Liver (tissue), 3 donors: ENCODE measurements around the gene GRM3.

Source experiments
- GABPA ChIP-seq, 2 donors: IDR thresholded peaks in 1 of 2; conservative IDR thresholded peaks in 1 of 2; 2 replicates each; pipeline ENCODE4 v1.6.1; 2016; ENCODE audit warnings: antibody characterized with exemption in 2 of 2, mild to moderate bottlenecking in 1 of 2, moderate library complexity in 1 of 2
- JUND ChIP-seq, 2 donors: IDR thresholded peaks; 2 replicates each; pipeline ENCODE4 v1.6.1; 2016; ENCODE audit warnings: antibody characterized with exemption in 2 of 2
- RXRA ChIP-seq, 2 donors: IDR thresholded peaks; 2 replicates each; pipeline ENCODE4 v1.6.1; 2017 to 2018; ENCODE audit warnings: antibody characterized with exemption in 2 of 2, mild to moderate bottlenecking in 1 of 2
- TF ChIP-seq, protein P1 (sequence below): fragments of 150-350 bp; IDR thresholded peaks from 2 replicates; pipeline ENCODE4 v1.5.1; 2017; ENCODE audit warnings: improper control_type of control experiment, low read depth, low read length; ENCODE audit not compliant: missing input control
- TF ChIP-seq, protein P2 (sequence below): IDR thresholded peaks from 2 replicates; pipeline ENCODE4 v1.6.1; 2016; ENCODE audit warnings: antibody characterized with exemption, mild to moderate bottlenecking
- donor health status: healthy.
- donor health status: healthy.

DNA sequence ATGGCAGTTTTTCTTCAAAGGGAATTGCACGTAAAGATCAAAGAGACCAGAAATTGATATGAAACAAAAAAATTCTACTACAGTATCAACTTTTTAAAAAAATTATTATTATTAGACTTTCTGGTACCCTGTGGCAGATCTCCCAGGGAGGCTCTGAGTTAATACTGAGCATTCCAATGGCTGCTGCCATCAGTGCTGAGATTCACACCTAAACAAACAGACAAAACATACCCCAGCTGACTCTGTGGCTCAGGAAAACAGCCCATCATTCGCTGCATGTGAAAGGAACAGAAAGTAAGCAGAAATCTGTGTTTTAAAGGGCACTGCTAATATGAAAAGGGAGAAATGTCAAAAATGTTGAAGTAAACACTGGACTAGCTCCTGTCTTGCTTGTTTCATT lies 118.4 kb downstream of the GRM3 start:
- TF ChIP-seq, protein P1, sequence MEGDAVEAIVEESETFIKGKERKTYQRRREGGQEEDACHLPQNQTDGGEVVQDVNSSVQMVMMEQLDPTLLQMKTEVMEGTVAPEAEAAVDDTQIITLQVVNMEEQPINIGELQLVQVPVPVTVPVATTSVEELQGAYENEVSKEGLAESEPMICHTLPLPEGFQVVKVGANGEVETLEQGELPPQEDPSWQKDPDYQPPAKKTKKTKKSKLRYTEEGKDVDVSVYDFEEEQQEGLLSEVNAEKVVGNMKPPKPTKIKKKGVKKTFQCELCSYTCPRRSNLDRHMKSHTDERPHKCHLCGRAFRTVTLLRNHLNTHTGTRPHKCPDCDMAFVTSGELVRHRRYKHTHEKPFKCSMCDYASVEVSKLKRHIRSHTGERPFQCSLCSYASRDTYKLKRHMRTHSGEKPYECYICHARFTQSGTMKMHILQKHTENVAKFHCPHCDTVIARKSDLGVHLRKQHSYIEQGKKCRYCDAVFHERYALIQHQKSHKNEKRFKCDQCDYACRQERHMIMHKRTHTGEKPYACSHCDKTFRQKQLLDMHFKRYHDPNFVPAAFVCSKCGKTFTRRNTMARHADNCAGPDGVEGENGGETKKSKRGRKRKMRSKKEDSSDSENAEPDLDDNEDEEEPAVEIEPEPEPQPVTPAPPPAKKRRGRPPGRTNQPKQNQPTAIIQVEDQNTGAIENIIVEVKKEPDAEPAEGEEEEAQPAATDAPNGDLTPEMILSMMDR = no peak
- TF ChIP-seq, protein P2, sequence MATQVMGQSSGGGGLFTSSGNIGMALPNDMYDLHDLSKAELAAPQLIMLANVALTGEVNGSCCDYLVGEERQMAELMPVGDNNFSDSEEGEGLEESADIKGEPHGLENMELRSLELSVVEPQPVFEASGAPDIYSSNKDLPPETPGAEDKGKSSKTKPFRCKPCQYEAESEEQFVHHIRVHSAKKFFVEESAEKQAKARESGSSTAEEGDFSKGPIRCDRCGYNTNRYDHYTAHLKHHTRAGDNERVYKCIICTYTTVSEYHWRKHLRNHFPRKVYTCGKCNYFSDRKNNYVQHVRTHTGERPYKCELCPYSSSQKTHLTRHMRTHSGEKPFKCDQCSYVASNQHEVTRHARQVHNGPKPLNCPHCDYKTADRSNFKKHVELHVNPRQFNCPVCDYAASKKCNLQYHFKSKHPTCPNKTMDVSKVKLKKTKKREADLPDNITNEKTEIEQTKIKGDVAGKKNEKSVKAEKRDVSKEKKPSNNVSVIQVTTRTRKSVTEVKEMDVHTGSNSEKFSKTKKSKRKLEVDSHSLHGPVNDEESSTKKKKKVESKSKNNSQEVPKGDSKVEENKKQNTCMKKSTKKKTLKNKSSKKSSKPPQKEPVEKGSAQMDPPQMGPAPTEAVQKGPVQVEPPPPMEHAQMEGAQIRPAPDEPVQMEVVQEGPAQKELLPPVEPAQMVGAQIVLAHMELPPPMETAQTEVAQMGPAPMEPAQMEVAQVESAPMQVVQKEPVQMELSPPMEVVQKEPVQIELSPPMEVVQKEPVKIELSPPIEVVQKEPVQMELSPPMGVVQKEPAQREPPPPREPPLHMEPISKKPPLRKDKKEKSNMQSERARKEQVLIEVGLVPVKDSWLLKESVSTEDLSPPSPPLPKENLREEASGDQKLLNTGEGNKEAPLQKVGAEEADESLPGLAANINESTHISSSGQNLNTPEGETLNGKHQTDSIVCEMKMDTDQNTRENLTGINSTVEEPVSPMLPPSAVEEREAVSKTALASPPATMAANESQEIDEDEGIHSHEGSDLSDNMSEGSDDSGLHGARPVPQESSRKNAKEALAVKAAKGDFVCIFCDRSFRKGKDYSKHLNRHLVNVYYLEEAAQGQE = no peak
- no peak for TF ChIP-seq GABPA (IDR thresholded peaks at IDR 0.05 in 1 of 2, conservative IDR thresholded peaks at IDR 0.05 in 1 of 2)
- TF ChIP-seq RXRA (IDR thresholded peaks at IDR 0.05) = no peak
- TF ChIP-seq JUND (IDR thresholded peaks at IDR 0.05) = no peak
